K562 (cell line): ENCODE data around the gene HDAC1. TPM values are rescaled to one million over a fixed set of nuclear protein-coding genes. Genes with fewer than 3 reads are reported as not detected.

ENCODE experiments used
- ATF4 ChIP-seq: fragments of 450-650 bp; formaldehyde crosslinking; IDR thresholded peaks from 2 replicates; pipeline ENCODE4 v1.4.0; 2022; ENCODE audit warnings: mild to moderate bottlenecking, moderate library complexity
- CEBPB ChIP-seq: fragments of 450-650 bp; IDR thresholded peaks from 2 replicates; pipeline ENCODE4 v1.6.1; 2016; ENCODE audit warnings: missing genetic modification characterization, missing compliant biosample characterization
- CSDE1 ChIP-seq, 2 experiments: fragments of 450-650 bp; IDR thresholded peaks; 2 replicates each; pipeline ENCODE4 v1.6.1; 2016; ENCODE audit warnings: mild to moderate bottlenecking in 1 of 2
- CXXC5 ChIP-seq: fragments of 250-450 bp; sonication (Bioruptor Pico); IDR thresholded peaks from 2 replicates; pipeline ENCODE4 v1.8.0; 2022; ENCODE audit warnings: inconsistent platforms, mild to moderate bottlenecking, moderate library complexity
- DDX20 ChIP-seq: fragments of 450-650 bp; IDR thresholded peaks from 2 replicates; pipeline ENCODE4 v1.6.1; 2016; ENCODE audit warnings: missing genetic modification characterization, low read depth, mild to moderate bottlenecking, missing compliant biosample characterization, moderate library complexity
- E2F4 ChIP-seq: sonication (generic); formaldehyde crosslinking; IDR thresholded peaks from 2 replicates; pipeline ENCODE4 v1.8.0; 2022; ENCODE audit warnings: mild to moderate bottlenecking, low read depth, missing genetic modification reagents
- ESRRA ChIP-seq: fragments of 450-650 bp; IDR thresholded peaks from 2 replicates; pipeline ENCODE4 v1.6.1; 2014; ENCODE audit warnings: low read depth, mild to moderate bottlenecking, moderate library complexity, borderline replicate concordance
- ETS2 ChIP-seq: IDR thresholded peaks from 2 replicates; pipeline ENCODE4 v1.6.1; 2016; ENCODE audit warnings: borderline replicate concordance, missing genetic modification characterization, mild to moderate bottlenecking, moderate library complexity, missing compliant biosample characterization; ENCODE audit not compliant: poor library complexity, severe bottlenecking
- ETV5 ChIP-seq: sonication (generic); formaldehyde crosslinking; IDR thresholded peaks from 2 replicates; pipeline ENCODE4 v1.4.0; 2020; ENCODE audit warnings: low read depth, mild to moderate bottlenecking, missing genetic modification reagents
- HNRNPLL ChIP-seq: fragments of 200-400 bp; formaldehyde crosslinking; IDR thresholded peaks from 2 replicates; pipeline ENCODE4 v1.6.1; 2017; ENCODE audit warnings: low read length, low read depth, mild to moderate bottlenecking; ENCODE audit not compliant: poor library complexity, severe bottlenecking
- L3MBTL2 ChIP-seq: fragments of 450-650 bp; IDR thresholded peaks from 2 replicates; pipeline ENCODE4 v1.6.1; 2016; ENCODE audit warnings: mild to moderate bottlenecking, moderate library complexity
- MAFK ChIP-seq: IDR thresholded peaks from 2 replicates; pipeline ENCODE4 v1.6.1; 2011; ENCODE audit warnings: low read length, improper control_type of control experiment
- MLX ChIP-seq, 2 experiments: fragments of 450-650 bp in 1 of 2; sonication (generic) in 1 of 2; formaldehyde crosslinking; conservative IDR thresholded peaks; 2 replicates each; pipeline versions ENCODE4 v1.4.0 to v1.8.1; 2020 to 2022; ENCODE audit warnings: mild to moderate bottlenecking in 1 of 2, missing genetic modification reagents in 1 of 2
- NCOA4 ChIP-seq: fragments of 450-650 bp; IDR thresholded peaks from 2 replicates; pipeline ENCODE4 v1.6.1; 2018; ENCODE audit warnings: mild to moderate bottlenecking; ENCODE audit not compliant: partially characterized antibody
- NONO ChIP-seq, 2 experiments: fragments of 200-400 bp in 1 of 2; fragments of 450-650 bp in 1 of 2; formaldehyde crosslinking in 1 of 2; IDR thresholded peaks; 2 replicates each; pipeline ENCODE4 v1.6.1; 2017; ENCODE audit warnings: low read depth in 2 of 2, mild to moderate bottlenecking in 2 of 2, moderate library complexity in 2 of 2, low read length in 1 of 2
- RAD51 ChIP-seq: fragments of 450-650 bp; IDR thresholded peaks from 2 replicates; pipeline ENCODE4 v1.7.1; 2016; ENCODE audit warnings: low read depth, mild to moderate bottlenecking, borderline replicate concordance
- RBBP5 ChIP-seq: fragments of 200-600 bp; sonication (generic); IDR thresholded peaks from 2 replicates; pipeline ENCODE4 v1.6.1; 2012; ENCODE audit warnings: borderline replicate concordance, mild to moderate bottlenecking, low read length, control low read depth, inconsistent platforms; ENCODE audit not compliant: insufficient read depth, poor library complexity, severe bottlenecking
- RBM39 ChIP-seq: fragments of 200-400 bp; formaldehyde crosslinking; optimal IDR thresholded peaks from 2 replicates; pipeline ENCODE3; 2018; ENCODE audit warnings: low read depth, low read length
- SETDB1 ChIP-seq: IDR thresholded peaks from one replicate; pipeline ENCODE4 v1.6.1; 2012; ENCODE audit warnings: low read length, control low read depth, inconsistent platforms
- STAT5A ChIP-seq: IDR thresholded peaks from 2 replicates; pipeline ENCODE4 v1.6.1; 2012; ENCODE audit warnings: low read length, inconsistent platforms, borderline replicate concordance
- TAF9B ChIP-seq: fragments of 450-650 bp; IDR thresholded peaks from 2 replicates; pipeline ENCODE4 v1.6.1; 2018; ENCODE audit warnings: mild to moderate bottlenecking; ENCODE audit not compliant: partially characterized antibody
- TCF7 ChIP-seq: sonication (generic); IDR thresholded peaks from 2 replicates; pipeline ENCODE4 v1.6.1; 2016; ENCODE audit warnings: antibody characterized with exemption, borderline replicate concordance
- THRAP3 ChIP-seq: fragments of 450-650 bp; IDR thresholded peaks from 2 replicates; pipeline ENCODE4 v1.6.1; 2016; ENCODE audit warnings: mild to moderate bottlenecking, inconsistent platforms, borderline replicate concordance
- ZNF121 ChIP-seq: sonication (generic); formaldehyde crosslinking; conservative IDR thresholded peaks from 2 replicates; pipeline ENCODE4 v1.8.0; 2022; ENCODE audit warnings: missing genetic modification reagents
- ZNF217 ChIP-seq: sonication (generic); formaldehyde crosslinking; IDR thresholded peaks from 2 replicates; pipeline ENCODE4 v1.8.0; 2022; ENCODE audit warnings: mild to moderate bottlenecking, missing genetic modification reagents
- ZNF316 ChIP-seq: fragments of 450-650 bp; IDR thresholded peaks from 2 replicates; pipeline ENCODE4 v1.6.1; 2016
- ZNF766 ChIP-seq: fragments of 200-800 bp; sonication (Bioruptor generic); conservative IDR thresholded peaks from 2 replicates; pipeline ENCODE4 v1.6.1; 2016; ENCODE audit warnings: missing genetic modification characterization, missing compliant biosample characterization
- polyA plus RNA-seq, 8 experiments: library from polyadenylated mRNA; depleted of rRNA in 4 of 8; stranded (reverse) in 5 of 8; unstranded in 3 of 8; fragments of >200 nt; fragmentation: Nextera tagmentation in 2 of 8; fragmentation: Illumina TruSeq in 1 of 8; extraction: Ambion mirVana in 2 of 8; extraction: Trizol in 1 of 8; gene quantifications; 2 replicates each; pipeline versions ENCODE4 v1.2.1 to v1.2.3, GENCODE V29; 2011 to 2014; ENCODE audit warnings: inconsistent platforms in 1 of 8, missing spikeins in 1 of 8
- total RNA-seq, 7 experiments: library from RNA; depleted of rRNA in 6 of 7; stranded (reverse); fragments of >200 nt in 6 of 7; fragmentation: Illumina TruSeq in 2 of 7; extraction: Trizol in 2 of 7; gene quantifications; 2 replicates each; pipeline versions ENCODE4 v1.2.1 to v1.2.3, GENCODE V29; 2011 to 2021; ENCODE audit warnings: low replicate concordance in 1 of 7

The HDAC1 gene
- total and polyA plus RNA-seq, 9 of the 15 experiments (the other 6 are each of a cell fraction or from before 2014, with no cell fraction given) = 169 to 384 (median 193) TPM

GRCh38 chr1:32247983-32248889, 43.6 kb upstream of the HDAC1 start (continued):
- no peak for TF ChIP-seq CEBPB (tag)
- no peak for TF ChIP-seq SETDB1
- TF ChIP-seq NONO (IDR thresholded peaks at IDR 0.05; ENCODE audit: low read depth in 2 of 2, low read length in 1 of 2) = peak in 1 of 2 experiments; percentile 62; a peak in 1 of 4 replicates
- no peak for TF ChIP-seq TCF7
- peak; percentile 64 for TF ChIP-seq CXXC5 (CRISPR knock-in tag)
- no peak for TF ChIP-seq RBBP5
- TF ChIP-seq ZNF766 (CRISPR knock-in tag) = no peak
- TF ChIP-seq ZNF121 (CRISPR knock-in tag) = no peak
- no peak for TF ChIP-seq ZNF217 (CRISPR knock-in tag)
- TF ChIP-seq RAD51 = no peak
- TF ChIP-seq ESRRA = peak; percentile 87; the same call in 1 of the 2 replicates
- no peak for TF ChIP-seq STAT5A
- no peak for TF ChIP-seq E2F4 (CRISPR knock-in tag)
- peak; percentile 54 for TF ChIP-seq L3MBTL2
- no peak for TF ChIP-seq MAFK
- no peak for TF ChIP-seq HNRNPLL
- TF ChIP-seq DDX20 (tag) = no peak
- TF ChIP-seq ATF4 (CRISPR knock-in tag) = no peak
- no peak for TF ChIP-seq ZNF316
- no peak for TF ChIP-seq MLX (CRISPR knock-in tag; conservative IDR thresholded peaks at IDR 0.05)
- TF ChIP-seq CSDE1 (IDR thresholded peaks at IDR 0.05) = no peak
- TF ChIP-seq NCOA4 = no peak
- TF ChIP-seq TAF9B = no peak
- TF ChIP-seq ETV5 (CRISPR knock-in tag) = 0 out of 2 replicates have a peak, but pooled peaks have one; percentile 10
- no peak for TF ChIP-seq THRAP3
- TF ChIP-seq ETS2 (tag) = no peak
- no peak for TF ChIP-seq RBM39
